HCT116 (cell line): ENCODE results near the gene RAI14. TPM values are rescaled to one million over a fixed set of nuclear protein-coding genes. Genes with fewer than 3 reads are reported as not detected.

Source experiments
- ATAC-seq: fragments of 200-7000 bp; cut with Tn5 transposase; 2 replicates; pipeline ENCODE4 v1.9.1; 2020; ENCODE audit warnings: mild to moderate bottlenecking, moderate library complexity
- BruUV-seq: library from RNA; stranded (reverse); fragments of 400-500 nt; replicated peaks from 2 replicates; lab custom pipeline; 2021; lab: Mats Ljungman, UMichigan
- CTCF ChIA-PET: fragments of 300-600 bp; sonication (Branson Sonifier 250); formaldehyde crosslinking; loops from one replicate; lab custom pipeline; 2021; ENCODE audit warnings: antibody characterized with exemption; lab: Charles Lee
- POLR2A ChIA-PET: fragments of 300-600, 350-600 bp; sonication (Branson Sonifier 250); formaldehyde crosslinking; loops from one replicate; lab custom pipeline; 2021; ENCODE audit warnings: antibody characterized with exemption; lab: Charles Lee
- RAD21 ChIA-PET, 2 experiments: fragments of 300-600 bp; sonication (Branson Sonifier 250); formaldehyde crosslinking; loops; one replicate each; lab custom pipeline; 2023; ENCODE audit warnings: low total read pairs in 2 of 2; ENCODE audit not compliant: uncharacterized antibody in 2 of 2, unreplicated experiment in 2 of 2, low non-redundant PET in 1 of 2; lab: Charles Lee
- DNase-seq: peaks from one replicate; pipeline ENCODE4 v3.0.0-alpha.2; 2010; ENCODE audit warnings: low read depth, low spot score
- H2AFZ ChIP-seq: fragments of 200-600 bp; shearing (Covaris generic), sonication (generic); 2 replicates; pipeline ENCODE4 v1.6.1; 2017; ENCODE audit warnings: low read depth, mixed run types, mixed read lengths, antibody characterized with exemption, low read length; ENCODE audit not compliant: poor library complexity, severe bottlenecking
- H3K27ac ChIP-seq: 2 replicates; pipeline ENCODE4 v1.5.1; 2012; ENCODE audit warnings: low read depth, low read length
- H3K27me3 ChIP-seq: fragments of 200-600 bp; sonication (generic); 2 replicates; pipeline ENCODE4 v1.6.1; 2016; ENCODE audit warnings: mixed run types, low read length, mixed read lengths; ENCODE audit not compliant: insufficient read depth
- H3K36me3 ChIP-seq, 2 experiments: fragments of 200-500 bp in 1 of 2; fragments of 200-600 bp in 1 of 2; sonication (Bioruptor generic) in 1 of 2; sonication (generic) in 1 of 2; 2 replicates each; pipeline versions ENCODE4 v1.5.1 to v1.6.1; 2014 to 2016; ENCODE audit warnings: low read length in 2 of 2, inconsistent platforms in 1 of 2, mixed read lengths in 1 of 2, mixed run types in 1 of 2; ENCODE audit not compliant: insufficient read depth in 2 of 2, control insufficient read depth in 1 of 2
- H3K4me1 ChIP-seq, 2 experiments: fragments of 200-600 bp in 1 of 2; sonication (generic) in 1 of 2; 2 replicates each; pipeline versions ENCODE4 v1.5.1 to v1.6.1; 2012 to 2017; ENCODE audit warnings: low read length in 2 of 2, inconsistent platforms in 1 of 2, mild to moderate bottlenecking in 1 of 2, mixed read lengths in 1 of 2, mixed run types in 1 of 2, moderate library complexity in 1 of 2; ENCODE audit not compliant: insufficient read depth in 2 of 2, control insufficient read depth in 1 of 2
- H3K4me2 ChIP-seq: fragments of 200-600 bp; sonication (generic); 2 replicates; pipeline ENCODE4 v1.6.1; 2017; ENCODE audit warnings: mixed run types, low read length, mixed read lengths
- H3K4me3 ChIP-seq, 2 experiments: fragments of 200-600 bp in 1 of 2; sonication (generic) in 1 of 2; replicated peaks in 1 of 2; 2 replicates each; pipeline ENCODE4 v1.5.1; 2011 to 2016; ENCODE audit warnings: low read length in 2 of 2, control low read depth in 1 of 2, low read depth in 1 of 2, mild to moderate bottlenecking in 1 of 2, mixed read lengths in 1 of 2, mixed run types in 1 of 2
- H3K79me2 ChIP-seq: fragments of 200-600 bp; sonication (generic); 2 replicates; pipeline ENCODE4 v1.6.1; 2017; ENCODE audit warnings: mild to moderate bottlenecking, mixed run types, low read length, moderate library complexity, mixed read lengths; ENCODE audit not compliant: insufficient read depth
- H3K9ac ChIP-seq: fragments of 200-600 bp; sonication (generic); 2 replicates; pipeline ENCODE4 v1.6.1; 2016; ENCODE audit warnings: low read length, mixed read lengths
- H3K9me2 ChIP-seq: fragments of 200-600 bp; sonication (generic), shearing (Covaris generic); 2 replicates; pipeline ENCODE4 v1.6.1; 2017; ENCODE audit warnings: mixed run types, mild to moderate bottlenecking, moderate library complexity; ENCODE audit not compliant: insufficient read depth
- H3K9me3 ChIP-seq, 2 experiments: fragments of 200-500 bp in 1 of 2; fragments of 200-600 bp in 1 of 2; sonication (Bioruptor generic) in 1 of 2; sonication (generic) in 1 of 2; 2 replicates each; pipeline ENCODE4 v1.6.1; 2014 to 2017; ENCODE audit warnings: low read length in 2 of 2, mixed read lengths in 2 of 2, inconsistent platforms in 1 of 2, low read depth in 1 of 2, mild to moderate bottlenecking in 1 of 2, mixed run types in 1 of 2, moderate library complexity in 1 of 2; ENCODE audit not compliant: control insufficient read depth in 1 of 2, insufficient read depth in 1 of 2
- H4K20me1 ChIP-seq: fragments of 200-600 bp; sonication (generic), shearing (Covaris generic); 2 replicates; pipeline ENCODE4 v1.6.1; 2017; ENCODE audit warnings: mixed run types, mild to moderate bottlenecking, moderate library complexity; ENCODE audit not compliant: insufficient read depth
- CBX3 ChIP-seq: IDR thresholded peaks from 2 replicates; pipeline ENCODE4 v1.6.1; 2012; ENCODE audit warnings: low read depth
- CTCF ChIP-seq, 3 experiments: fragments of 200-600 bp in 1 of 3; sonication (generic) in 1 of 3; IDR thresholded peaks in 2 of 3; conservative IDR thresholded peaks in 1 of 3; 2 replicates each; pipeline ENCODE4 v1.5.1; 2012 to 2017; ENCODE audit warnings: low read depth in 2 of 3, low read length in 2 of 3, antibody characterized with exemption in 1 of 3, borderline replicate concordance in 1 of 3, control low read depth in 1 of 3, mild to moderate bottlenecking in 1 of 3, mixed read lengths in 1 of 3, mixed run types in 1 of 3, moderate library complexity in 1 of 3; ENCODE audit not compliant: insufficient read depth in 1 of 3
- EGR1 ChIP-seq: IDR thresholded peaks from 2 replicates; pipeline ENCODE4 v1.6.1; 2012; ENCODE audit warnings: low read depth
- ELF1 ChIP-seq: IDR thresholded peaks from 2 replicates; pipeline ENCODE4 v1.6.1; 2012; ENCODE audit warnings: low read depth, borderline replicate concordance
- EZH2phosphoT487 ChIP-seq: fragments of 200-600 bp; IDR thresholded peaks from 2 replicates; pipeline ENCODE4 v1.6.1; 2018; ENCODE audit warnings: antibody characterized with exemption, borderline replicate concordance
- POLR2A ChIP-seq: IDR thresholded peaks from 2 replicates; pipeline ENCODE4 v1.7.0; 2011; ENCODE audit warnings: borderline replicate concordance; ENCODE audit not compliant: insufficient read depth, insufficient read length; ENCODE audit errors: extremely low read depth
- POLR2AphosphoS5 ChIP-seq: IDR thresholded peaks from 2 replicates; pipeline ENCODE4 v1.6.1; 2011; ENCODE audit warnings: mild to moderate bottlenecking, low read depth, low read length, moderate library complexity
- RAD21 ChIP-seq: IDR thresholded peaks from 2 replicates; pipeline ENCODE4 v1.6.1; 2012; ENCODE audit warnings: low read depth, mild to moderate bottlenecking
- REST ChIP-seq: IDR thresholded peaks from 2 replicates; pipeline ENCODE4 v1.6.1; 2012; ENCODE audit warnings: low read depth
- SP1 ChIP-seq: IDR thresholded peaks from 2 replicates; pipeline ENCODE4 v1.6.1; 2012; ENCODE audit warnings: low read depth
- ZFX ChIP-seq: fragments of 450-650 bp; IDR thresholded peaks from 2 replicates; pipeline ENCODE4 v1.6.1; 2017
- intact Hi-C: fragments of 100-400 bp; cut with micrococcal nuclease; formaldehyde crosslinking; loops from 2 replicates; pipeline ENCODE4 v1.10.0; 2022
- total RNA-seq: library from RNA; stranded (reverse); gene quantifications from one replicate; pipeline ENCODE4 v1.2.1, GENCODE V29; 2021; ENCODE audit not compliant: unreplicated experiment
- TF ChIP-seq, protein P1 (sequence below): IDR thresholded peaks from 2 replicates; pipeline ENCODE4 v1.6.1; 2012

The RAI14 gene
- total RNA-seq, 1 experiment from 2014 or later, result 47.9 TPM

DNA sequence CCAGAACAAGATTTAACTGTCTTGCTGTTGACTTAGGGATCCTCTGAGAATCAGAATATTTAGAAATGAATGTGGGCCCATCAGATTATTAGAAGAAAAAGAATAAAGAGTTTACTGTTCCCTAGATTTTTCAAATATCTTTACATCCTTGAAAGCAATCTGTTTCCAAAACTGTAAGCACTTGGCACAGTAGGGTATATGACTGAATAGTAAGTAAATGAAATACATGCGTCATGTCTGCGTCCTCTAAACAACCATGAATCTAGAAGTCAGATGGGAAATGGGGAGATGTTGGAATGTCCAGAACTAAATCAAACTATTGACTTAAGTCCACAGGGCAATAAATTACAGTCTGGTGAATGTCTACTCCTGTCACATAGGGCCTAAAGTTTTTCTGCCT is 209.0 kb downstream of the RAI14 start:
- Histone ChIP-seq H3K9me2 (no peaks in the 10 kb centered on the region), H3K79me2 (no peaks in the 10 kb centered on the region), H3K27ac (no peak overlapping the region), H3K9me3 (no peaks in the 10 kb centered on the region), H3K4me3 (no peak overlapping the region), H3K4me1 (no peaks in the 10 kb centered on the region), H3K9ac (no peak overlapping the region), H2AFZ (no peak overlapping the region), H3K36me3 (no peaks in the 10 kb centered on the region), H3K27me3 (no peaks in the 10 kb centered on the region), H4K20me1 (no peaks in the 10 kb centered on the region), H3K4me2 (no peak overlapping the region)
- no peak for DNase-seq
- intact Hi-C loops, result no loop called here
- ChIA-PET POLR2A (no interaction called here), CTCF (no interaction called here), RAD21 (no interaction called here)
- ATAC-seq, result no peak
- BruUV-seq, result no TSS peak
- TF ChIP-seq, protein P1, sequence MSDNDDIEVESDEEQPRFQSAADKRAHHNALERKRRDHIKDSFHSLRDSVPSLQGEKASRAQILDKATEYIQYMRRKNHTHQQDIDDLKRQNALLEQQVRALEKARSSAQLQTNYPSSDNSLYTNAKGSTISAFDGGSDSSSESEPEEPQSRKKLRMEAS, result no peak
- TF ChIP-seq REST (no peak), ELF1 (no peak), POLR2A (no peak), POLR2AphosphoS5 (no peak), CTCF (IDR thresholded peaks at IDR 0.05 in 2 of 3, conservative IDR thresholded peaks at IDR 0.05 in 1 of 3; ENCODE audit: borderline replicate concordance in 1 of 3, insufficient read depth in 1 of 3, low read depth in 2 of 3, low read length in 2 of 3) (no peak), RAD21 (no peak), CBX3 (no peak), EGR1 (no peak), EZH2phosphoT487 (no peak), SP1 (no peak), ZFX (no peak)
